Neuronal stem cell (in vitro differentiated cells): ENCODE results near the gene GNB4.
A peak's percentile ranks its signal among the peaks of the same experiment; 100 is the strongest.

Experiments used
- DNase-seq: peaks from one replicate; pipeline ENCODE4 v3.0.0-alpha.2; 2013; ENCODE audit warnings: low spot score
- H2AFZ ChIP-seq: one replicate; pipeline ENCODE4 v1.6.1; 2013; ENCODE audit warnings: mild to moderate bottlenecking, low read length, inconsistent platforms
- H2AK5ac ChIP-seq: 2 replicates; pipeline ENCODE4 v1.6.1; 2013; ENCODE audit warnings: low read depth, mild to moderate bottlenecking, inconsistent platforms, low read length, moderate library complexity, mixed read lengths
- H2BK120ac ChIP-seq: 2 replicates; pipeline ENCODE4 v1.6.1; 2013; ENCODE audit warnings: low read depth, mild to moderate bottlenecking, inconsistent platforms, low read length, moderate library complexity, mixed read lengths
- H2BK12ac ChIP-seq: one replicate; pipeline ENCODE4 v1.6.1; 2013; ENCODE audit warnings: low read length, inconsistent platforms
- H2BK15ac ChIP-seq: 2 replicates; pipeline ENCODE4 v1.6.1; 2013; ENCODE audit warnings: mild to moderate bottlenecking, low read length, inconsistent platforms, mixed read lengths
- H2BK5ac ChIP-seq: one replicate; pipeline ENCODE4 v1.6.1; 2013; ENCODE audit warnings: inconsistent platforms, mild to moderate bottlenecking, low read length, moderate library complexity
- H3K14ac ChIP-seq: one replicate; pipeline ENCODE4 v1.6.1; 2013; ENCODE audit warnings: low read length, inconsistent platforms
- H3K18ac ChIP-seq: 2 replicates; pipeline ENCODE4 v1.6.1; 2013; ENCODE audit warnings: low read length, inconsistent platforms
- H3K23ac ChIP-seq: 2 replicates; pipeline ENCODE4 v1.6.1; 2013; ENCODE audit warnings: low read depth, mild to moderate bottlenecking, mixed read lengths, low read length, inconsistent platforms; ENCODE audit not compliant: poor library complexity
- H3K27ac ChIP-seq: replicated peaks from 3 replicates; pipeline ENCODE4 v1.5.1; 2013; ENCODE audit warnings: low read length, inconsistent platforms
- H3K27me3 ChIP-seq, 3 experiments: 2 replicates each; pipeline ENCODE4 v1.6.1; 2013; ENCODE audit warnings: low read length in 3 of 3, mild to moderate bottlenecking in 2 of 3, inconsistent platforms in 1 of 3, low read depth in 1 of 3, mixed read lengths in 1 of 3, moderate library complexity in 1 of 3; ENCODE audit not compliant: control insufficient read depth in 3 of 3, insufficient read depth in 3 of 3
- H3K36me3 ChIP-seq, 2 donors: replicated peaks in 1 of 2; 2 replicates each; pipeline ENCODE4 v1.6.1; 2013; ENCODE audit warnings: low read length in 2 of 2; ENCODE audit not compliant: control insufficient read depth in 2 of 2, insufficient read depth in 2 of 2
- H3K4ac ChIP-seq: 2 replicates; pipeline ENCODE4 v1.6.1; 2013; ENCODE audit warnings: inconsistent platforms, mild to moderate bottlenecking, low read length, moderate library complexity
- H3K4me1 ChIP-seq, 2 donors: 1 replicate in 1 of 2; 2 replicates in 1 of 2; pipeline ENCODE4 v1.6.1; 2013; ENCODE audit warnings: low read length in 2 of 2, low read depth in 1 of 2; ENCODE audit not compliant: control insufficient read depth in 2 of 2, insufficient read depth in 1 of 2
- H3K4me2 ChIP-seq: one replicate; pipeline ENCODE4 v1.6.1; 2013; ENCODE audit warnings: mild to moderate bottlenecking, low read length, inconsistent platforms; ENCODE audit not compliant: insufficient read depth, poor library complexity, severe bottlenecking
- H3K4me3 ChIP-seq, 2 donors: 2 replicates each; pipeline ENCODE4 v1.5.1; 2013; ENCODE audit warnings: low read length in 2 of 2, mild to moderate bottlenecking in 2 of 2, inconsistent platforms in 1 of 2, moderate library complexity in 1 of 2
- H3K79me1 ChIP-seq: one replicate; pipeline ENCODE4 v1.6.1; 2013; ENCODE audit warnings: low read depth, mild to moderate bottlenecking, inconsistent platforms, low read length, moderate library complexity
- H3K9ac ChIP-seq: one replicate; pipeline ENCODE4 v1.6.1; 2013; ENCODE audit warnings: mild to moderate bottlenecking, low read depth, low read length, inconsistent platforms; ENCODE audit not compliant: poor library complexity
- H3K9me3 ChIP-seq, 2 donors: replicated peaks in 1 of 2; 2 replicates each; pipeline versions ENCODE3 to v1.6.1; 2013; ENCODE audit warnings: low read length in 2 of 2, mild to moderate bottlenecking in 2 of 2, inconsistent platforms in 1 of 2, low read depth in 1 of 2, mixed read lengths in 1 of 2, moderate library complexity in 1 of 2; ENCODE audit not compliant: control insufficient read depth in 2 of 2, insufficient read depth in 1 of 2
- H4K8ac ChIP-seq: one replicate; pipeline ENCODE4 v1.6.1; 2013; ENCODE audit warnings: low read depth, mild to moderate bottlenecking, inconsistent platforms, low read length, moderate library complexity
- H4K91ac ChIP-seq: one replicate; pipeline ENCODE4 v1.6.1; 2013; ENCODE audit warnings: low read length, low read depth, mild to moderate bottlenecking, inconsistent platforms; ENCODE audit not compliant: poor library complexity
- WGBS, 2 donors: extraction: QIAGEN DNeasy Blood & Tissue Kit; methylation state at CpG; one replicate each; pipeline ENCODE4 v1.1.7; 2013; ENCODE audit warnings: missing lambda C conversion rate in 2 of 2, mixed read lengths in 1 of 2; ENCODE audit not compliant: insufficient read length in 2 of 2, insufficient replicate concordance in 1 of 2; ENCODE audit errors: extremely low coverage in 2 of 2; 5-methylcytosine and 5-hydroxymethylcytosine counted together

Gene GNB4

GRCh38 chr3:179452176-179452564 is 900 bp upstream of the GNB4 start:
- H3K14ac ChIP-seq: no peak overlapping the region
- H2BK120ac ChIP-seq: no peak overlapping the region
- no peak overlapping the region for H4K8ac ChIP-seq
- H2BK15ac ChIP-seq: no peak overlapping the region
- peak overlapping the region; percentile 90 for H2AFZ ChIP-seq
- H3K9ac ChIP-seq: no peak overlapping the region
- no peaks in the 10 kb centered on the region for H3K9me3 ChIP-seq
- H2BK12ac ChIP-seq: no peak overlapping the region
- no peak overlapping the region for H2AK5ac ChIP-seq
- peaks cover 0 to 3% (median 0%) of the 10 kb centered on the region in 3 experiments for H3K27me3 ChIP-seq
- no peak overlapping the region for H3K4ac ChIP-seq
- WGBS, 2 donors: no CpG with 5 or more reads among the region's 6 CpGs
- H3K4me3 ChIP-seq: peak overlapping the region in 1 of 2 donors; percentile 62
- H3K27ac ChIP-seq: no peak overlapping the region
- no peak overlapping the region for H2BK5ac ChIP-seq
- no peak for DNase-seq
- no peak overlapping the region for H3K18ac ChIP-seq
- H4K91ac ChIP-seq: no peak overlapping the region
- no peak overlapping the region for H3K23ac ChIP-seq
- H3K4me1 ChIP-seq: peaks cover 3 to 9% of the 10 kb centered on the region in 2 donors
- H3K36me3 ChIP-seq: peaks cover 0 to 8% of the 10 kb centered on the region in 2 donors
- H3K4me2 ChIP-seq: no peak overlapping the region
- no peaks in the 10 kb centered on the region for H3K79me1 ChIP-seq

DNA sequence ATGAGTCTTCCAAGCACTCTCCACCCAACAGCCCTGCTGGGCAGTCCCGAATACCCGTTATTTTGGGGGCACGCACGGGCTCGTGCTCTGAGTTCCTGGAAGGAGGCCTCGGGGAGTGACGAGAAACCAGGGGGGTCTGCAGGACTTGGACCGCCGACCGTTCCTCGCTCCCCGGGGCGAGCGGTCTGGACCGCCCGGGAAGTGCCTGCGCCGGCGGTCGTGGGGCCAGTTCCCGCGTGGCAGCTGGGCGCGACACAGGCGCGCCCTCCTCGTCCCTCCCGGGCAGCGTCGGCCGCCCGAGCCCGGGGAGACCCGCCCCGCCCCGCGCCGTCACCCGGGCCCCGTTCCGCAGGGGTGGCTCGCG is 387 bp downstream of the GNB4 start:
- Histone ChIP-seq H2AK5ac (no peak overlapping the region), H3K4me3 (peak overlapping the region; percentile 62 to 93), H3K4me2 (peak overlapping the region; percentile 77), H2BK5ac (no peak overlapping the region), H3K4ac (no peak overlapping the region), H2BK120ac (no peak overlapping the region), H3K36me3 (peaks cover 0 to 8% of the 10 kb centered on the region in 2 donors), H3K18ac (peak overlapping the region; percentile 93), H3K27me3 (peaks cover 0 to 3% (median 0%) of the 10 kb centered on the region in 3 experiments), H4K8ac (no peak overlapping the region), H3K27ac (no peak overlapping the region), H2BK12ac (no peak overlapping the region), H3K79me1 (no peaks in the 10 kb centered on the region), H2BK15ac (no peak overlapping the region), H3K4me1 (peaks cover 3 to 9% of the 10 kb centered on the region in 2 donors), H3K14ac (no peak overlapping the region), H3K9me3 (no peaks in the 10 kb centered on the region), H3K23ac (peak overlapping the region; percentile 37), H4K91ac (no peak overlapping the region), H3K9ac (peak overlapping the region; percentile 89), H2AFZ (peak overlapping the region; percentile 90)
- DNase-seq: no peak
- no CpG with 5 or more reads among the region's 43 CpGs for WGBS, 2 donors

GRCh38 chr3:179450261-179450701 is 989 bp downstream of the GNB4 start:
- Histone ChIP-seq H2AK5ac (no peak overlapping the region), H3K36me3 (peaks cover 0 to 8% of the 10 kb centered on the region in 2 donors), H3K4me1 (peaks cover 3 to 9% of the 10 kb centered on the region in 2 donors), H3K4ac (no peak overlapping the region), H2BK12ac (no peak overlapping the region), H3K79me1 (no peaks in the 10 kb centered on the region), H4K8ac (no peak overlapping the region), H3K18ac (no peak overlapping the region), H3K14ac (no peak overlapping the region), H3K9me3 (no peaks in the 10 kb centered on the region), H2BK5ac (no peak overlapping the region), H2BK120ac (no peak overlapping the region), H3K23ac (no peak overlapping the region), H2AFZ (peak overlapping the region; percentile 90), H2BK15ac (no peak overlapping the region), H4K91ac (no peak overlapping the region), H3K27me3 (peaks cover 0 to 3% (median 0%) of the 10 kb centered on the region in 3 experiments), H3K27ac (no peak overlapping the region), H3K4me3 (peak overlapping the region in 1 of 2 donors; percentile 62), H3K9ac (no peak overlapping the region), H3K4me2 (peak overlapping the region; percentile 34)
- no peak for DNase-seq
- WGBS, 2 donors: no CpG with 5 or more reads among the region's 12 CpGs

DNA sequence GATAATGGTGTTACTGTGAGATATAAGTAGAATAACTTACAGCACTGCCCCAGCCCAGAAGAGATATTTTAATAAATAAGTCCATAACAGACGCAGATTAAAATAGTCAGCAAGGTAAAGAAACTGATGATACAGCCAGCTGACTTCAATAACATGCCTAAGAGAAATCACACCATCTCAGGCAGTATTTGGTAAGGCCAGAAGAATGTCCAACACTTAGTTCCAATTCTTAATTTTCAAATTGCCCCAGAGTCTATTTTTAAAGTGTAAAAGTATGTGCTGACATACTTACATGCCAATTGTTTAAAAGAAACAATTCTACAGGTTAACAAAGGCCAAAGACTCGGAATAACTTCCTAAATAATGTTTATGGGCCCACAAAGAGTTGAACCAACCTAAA is 1.6 kb downstream of the GNB4 start:
- H3K27ac ChIP-seq: no peak overlapping the region
- no peak overlapping the region for H3K18ac ChIP-seq
- no peak overlapping the region for H2BK12ac ChIP-seq
- peaks cover 3 to 9% of the 10 kb centered on the region in 2 donors for H3K4me1 ChIP-seq
- H3K9me3 ChIP-seq: no peaks in the 10 kb centered on the region
- H2BK120ac ChIP-seq: no peak overlapping the region
- no peak overlapping the region for H2AK5ac ChIP-seq
- no peak for DNase-seq
- H3K4me3 ChIP-seq: peak overlapping the region in 1 of 2 donors; percentile 62
- peaks cover 0 to 3% (median 0%) of the 10 kb centered on the region in 3 experiments for H3K27me3 ChIP-seq
- H4K8ac ChIP-seq: no peak overlapping the region
- no peak overlapping the region for H3K14ac ChIP-seq
- no peak overlapping the region for H3K4ac ChIP-seq
- H3K23ac ChIP-seq: no peak overlapping the region
- H3K4me2 ChIP-seq: no peak overlapping the region
- H3K36me3 ChIP-seq: peaks cover 0 to 8% of the 10 kb centered on the region in 2 donors
- no peak overlapping the region for H4K91ac ChIP-seq
- no peak overlapping the region for H2BK15ac ChIP-seq
- H3K79me1 ChIP-seq: no peaks in the 10 kb centered on the region
- no peak overlapping the region for H2AFZ ChIP-seq
- H2BK5ac ChIP-seq: no peak overlapping the region
- H3K9ac ChIP-seq: no peak overlapping the region
- no CpG with 5 or more reads among the region's 2 CpGs for WGBS, 2 donors
